22Rv1 (cell line): ENCODE measurements around the gene TNS3.

Source experiments
- H3K27ac ChIP-seq: fragments of 450-650 bp; 2 replicates; pipeline ENCODE4 v1.5.1; 2017
- CTCF ChIP-seq: fragments of 450-650 bp; IDR thresholded peaks from 2 replicates; pipeline ENCODE4 v1.5.1; 2017; ENCODE audit warnings: mild to moderate bottlenecking
- ZFX ChIP-seq: fragments of 450-650 bp; IDR thresholded peaks from 2 replicates; pipeline ENCODE4 v1.6.1; 2017; ENCODE audit warnings: antibody characterized with exemption, borderline replicate concordance

Gene TNS3

GRCh38 chr7:47407821-47408674 lies 173.9 kb downstream of the TNS3 start:
- no peak for TF ChIP-seq ZFX
- no peak for TF ChIP-seq CTCF
- no peak overlapping the region for H3K27ac ChIP-seq

DNA sequence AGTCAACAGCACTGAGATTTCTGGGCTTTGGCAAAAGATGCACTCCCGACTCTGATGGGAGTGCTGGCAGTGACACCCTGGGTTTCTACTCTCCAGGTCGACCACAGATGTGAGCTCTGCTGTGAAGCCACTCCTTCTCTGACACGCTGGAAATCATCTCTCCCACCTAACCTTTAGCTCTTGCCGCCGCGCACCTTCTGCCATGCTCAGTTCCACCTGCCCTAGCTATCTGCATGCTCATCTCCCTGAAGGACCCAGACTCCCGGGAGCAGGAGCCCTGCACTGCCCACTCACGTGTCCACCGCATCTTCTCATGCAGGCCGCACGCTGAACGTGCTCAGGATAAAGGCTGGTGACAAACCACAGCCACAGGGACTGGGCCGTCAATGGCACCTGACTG lies 174.8 kb downstream of the TNS3 start:
- TF ChIP-seq CTCF (no peak), ZFX (no peak)
- no peak overlapping the region for H3K27ac ChIP-seq

GRCh38 chr7:47406801-47407129 lies 175.1 kb downstream of the TNS3 start:
- no peak overlapping the region for H3K27ac ChIP-seq
- TF ChIP-seq CTCF (no peak), ZFX (no peak)

GRCh38 chr7:47405921-47406800 lies 175.8 kb downstream of the TNS3 start:
- H3K27ac ChIP-seq, result no peak overlapping the region
- TF ChIP-seq ZFX (no peak), CTCF (no peak)

DNA sequence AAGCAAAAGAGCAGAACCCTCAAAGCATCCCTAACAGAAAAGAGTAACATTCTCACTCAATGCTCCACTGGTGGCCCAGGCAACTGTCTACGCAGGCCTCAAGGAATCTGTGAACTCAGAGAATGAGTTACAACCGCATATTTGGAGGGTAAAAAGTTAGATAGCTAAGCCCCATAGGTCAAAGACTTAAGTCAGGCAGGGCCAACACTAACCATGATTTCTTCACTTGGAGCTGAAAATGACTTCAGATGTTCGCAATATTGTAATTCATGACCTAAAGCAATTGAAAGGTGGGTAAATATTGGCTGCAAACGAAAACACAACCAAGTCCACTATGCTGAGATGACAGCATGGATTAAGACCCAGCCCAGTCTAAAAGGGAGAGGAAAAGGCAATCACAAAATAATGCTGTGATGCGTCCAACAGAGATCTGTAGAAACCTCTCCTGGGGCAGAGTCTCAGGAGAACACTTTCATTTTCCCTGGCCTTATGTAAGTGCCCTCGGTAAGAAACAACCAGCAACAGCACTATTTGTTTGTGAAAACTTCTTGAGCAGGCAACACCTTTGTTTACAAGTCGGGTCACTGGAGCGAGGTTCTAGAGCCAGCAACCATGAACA lies 176.5 kb downstream of the TNS3 start:
- TF ChIP-seq CTCF, result no peak
- TF ChIP-seq ZFX, result no peak
- no peak overlapping the region for H3K27ac ChIP-seq

- TF ChIP-seq ZFX (no peak), CTCF (no peak)
- H3K27ac ChIP-seq, result no peak overlapping the region
Observed at GRCh38 chr7:47404010-47404409, 177.9 kb downstream of the TNS3 start.
